Measurements from ENCODE around the gene CADPS.

Gene CADPS

GRCh38 chr3:62372621-62373041, 502.6 kb downstream of the CADPS start:
- DNase-seq (ENCODE audit: low spot score), result no peak

- DNase-seq (ENCODE audit: low spot score), result no peak
These were observed 503.3 kb downstream of the CADPS start for GRCh38 chr3:62371720-62372591.

- DNase-seq (ENCODE audit: low spot score), result no peak
These were observed 504.1 kb downstream of the CADPS start for GRCh38 chr3:62370858-62371719.

DNA sequence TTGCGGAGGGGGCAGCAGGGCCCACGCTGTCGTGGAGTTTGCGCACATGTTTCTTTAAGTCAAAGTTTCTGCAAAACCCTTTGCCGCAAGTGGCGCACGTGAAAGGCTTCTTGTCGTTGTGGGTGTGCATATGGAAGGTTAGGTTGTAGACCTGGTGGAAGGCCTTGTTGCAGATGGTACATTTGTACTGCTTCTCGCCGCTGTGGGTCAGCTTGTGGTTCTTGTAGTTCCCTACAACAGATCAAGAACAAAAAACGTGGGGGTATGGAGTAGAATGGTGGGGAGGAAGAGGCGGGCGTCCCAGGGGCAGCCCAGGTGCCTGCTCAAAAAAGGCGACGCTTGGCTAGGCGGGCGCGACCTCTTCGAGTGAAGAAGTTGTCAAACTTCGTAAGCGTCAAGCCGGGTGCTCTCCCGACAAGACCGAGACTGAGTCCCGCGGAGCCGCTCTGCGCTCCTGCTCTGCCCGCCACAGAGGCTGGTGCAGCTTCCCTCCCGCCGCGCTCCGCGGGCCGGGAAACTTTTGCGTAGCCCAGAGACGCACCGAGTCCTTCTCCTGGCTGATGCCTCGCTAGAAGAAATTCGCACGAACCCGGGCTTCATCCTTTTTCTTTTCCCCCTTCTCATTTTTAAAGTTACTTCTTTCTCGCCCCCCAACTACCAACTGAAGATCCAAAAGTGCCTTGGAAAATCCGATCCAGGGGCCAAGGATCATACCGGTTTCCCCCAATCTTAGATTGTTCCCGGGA, 504.9 kb downstream of the CADPS start:
- no peak for DNase-seq (ENCODE audit: low spot score)

DNA sequence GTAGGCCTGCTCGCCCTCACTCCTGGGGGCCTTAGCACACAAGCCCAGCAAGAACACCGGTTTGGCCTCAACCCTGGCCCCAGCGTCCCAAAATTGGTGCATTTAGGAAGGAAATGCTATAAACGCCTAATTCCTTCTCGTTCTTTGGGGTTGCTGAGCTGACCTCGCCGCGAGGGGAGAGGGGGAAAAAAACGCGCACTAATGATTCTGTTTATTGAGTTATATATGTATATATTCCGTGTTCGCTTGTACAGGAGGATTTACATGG, 505.8 kb downstream of the CADPS start:
- DNase-seq (ENCODE audit: low spot score), result no peak

DNA sequence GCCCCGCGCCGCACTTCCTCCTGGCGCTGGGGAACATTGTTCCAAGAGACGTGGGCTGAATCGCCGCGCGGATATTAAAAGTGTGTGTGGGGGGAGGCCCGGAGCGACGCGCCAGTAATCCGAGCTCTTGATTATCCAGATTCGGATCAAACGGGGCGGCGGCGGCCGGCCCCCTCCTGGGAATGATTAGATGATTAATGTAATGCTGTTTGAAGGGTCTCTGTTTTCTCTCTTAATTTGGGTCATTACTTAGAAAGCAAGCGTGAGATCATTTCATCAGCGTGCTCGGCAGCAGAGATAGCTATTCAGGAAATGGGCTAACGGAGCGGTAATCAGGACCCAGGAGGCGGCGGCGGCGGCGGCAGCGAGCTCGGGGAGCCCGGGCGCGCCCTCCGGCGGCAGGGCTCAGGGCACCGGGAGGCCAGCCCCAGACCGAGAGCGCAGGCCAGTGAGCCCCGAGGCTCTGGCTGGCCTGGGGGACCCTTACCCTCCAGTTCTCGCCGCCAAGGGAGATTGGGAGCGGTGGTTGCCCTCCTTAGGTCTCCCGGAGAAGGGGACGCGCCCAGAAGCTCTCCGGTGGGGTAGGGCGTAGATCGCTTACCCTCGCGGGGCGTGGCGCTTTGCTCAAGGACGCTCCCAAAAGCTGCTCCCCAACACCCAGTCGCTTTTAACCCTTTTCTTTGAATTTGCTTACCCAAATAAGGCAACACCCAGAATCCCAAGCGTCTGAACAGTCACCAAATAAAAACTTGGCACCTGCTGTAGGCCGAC, 506.3 kb downstream of the CADPS start:
- no peak for DNase-seq (ENCODE audit: low spot score)

- no peak for DNase-seq (ENCODE audit: low spot score)
These were observed 506.9 kb downstream of the CADPS start for GRCh38 chr3:62368290-62368704.

DNA sequence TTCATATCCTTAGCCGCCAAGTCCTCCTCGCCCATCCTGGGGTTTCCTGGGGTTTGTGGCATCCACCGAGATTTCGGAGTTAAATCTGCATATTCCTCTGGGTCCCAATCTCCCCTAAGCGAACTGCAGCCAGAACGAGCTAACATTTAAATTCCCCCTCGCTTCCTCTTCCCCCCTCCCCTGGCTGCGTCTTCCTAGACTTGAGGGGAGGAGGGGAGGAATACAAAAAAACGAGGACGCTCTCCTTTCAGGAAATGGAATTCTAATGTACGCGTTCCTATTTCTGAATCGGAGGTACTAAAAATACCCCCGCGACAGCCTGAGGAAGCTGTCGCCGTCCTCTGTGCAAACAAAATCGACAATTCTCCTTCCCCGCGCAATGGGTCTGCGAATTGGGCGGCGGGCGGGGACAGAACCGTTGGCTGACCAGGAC, 507.4 kb downstream of the CADPS start:
- DNase-seq (ENCODE audit: low spot score), result no peak

- no peak for DNase-seq (ENCODE audit: low spot score)
These were observed 509.1 kb downstream of the CADPS start for GRCh38 chr3:62366126-62366484.

- no peak for DNase-seq (ENCODE audit: low spot score)
These were observed 509.7 kb downstream of the CADPS start for GRCh38 chr3:62365391-62366125.

- DNase-seq (ENCODE audit: low spot score), result no peak
These were observed 511.0 kb downstream of the CADPS start for GRCh38 chr3:62364191-62364590.

- no peak for DNase-seq (ENCODE audit: low spot score)
These were observed 511.9 kb downstream of the CADPS start for GRCh38 chr3:62363275-62363674.

GRCh38 chr3:62361824-62362223, 513.4 kb downstream of the CADPS start:
- no peak for DNase-seq (ENCODE audit: low spot score)

DNA sequence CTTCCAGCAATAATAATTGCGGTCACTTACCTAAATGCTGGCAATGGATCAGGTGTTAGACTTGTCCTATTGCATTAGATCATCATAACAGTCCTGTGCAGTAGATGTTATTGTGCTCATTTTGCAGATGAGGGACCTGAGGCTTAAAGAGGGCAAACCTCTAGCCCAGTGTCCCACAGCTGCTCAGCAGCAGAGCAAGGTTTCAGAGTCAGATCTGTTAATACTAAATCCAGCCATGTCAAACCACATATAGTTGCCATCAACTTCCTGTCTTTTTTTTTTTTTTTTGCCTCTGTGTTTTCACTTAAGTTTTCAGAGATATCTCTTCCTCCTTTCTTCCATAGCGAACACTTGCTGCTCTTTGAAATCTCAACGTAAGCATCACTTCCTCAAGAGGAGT, 514.0 kb downstream of the CADPS start:
- no peak for DNase-seq (ENCODE audit: low spot score)

GRCh38 chr3:62359531-62359930, 515.7 kb downstream of the CADPS start:
- DNase-seq (ENCODE audit: low spot score), result no peak

DNA sequence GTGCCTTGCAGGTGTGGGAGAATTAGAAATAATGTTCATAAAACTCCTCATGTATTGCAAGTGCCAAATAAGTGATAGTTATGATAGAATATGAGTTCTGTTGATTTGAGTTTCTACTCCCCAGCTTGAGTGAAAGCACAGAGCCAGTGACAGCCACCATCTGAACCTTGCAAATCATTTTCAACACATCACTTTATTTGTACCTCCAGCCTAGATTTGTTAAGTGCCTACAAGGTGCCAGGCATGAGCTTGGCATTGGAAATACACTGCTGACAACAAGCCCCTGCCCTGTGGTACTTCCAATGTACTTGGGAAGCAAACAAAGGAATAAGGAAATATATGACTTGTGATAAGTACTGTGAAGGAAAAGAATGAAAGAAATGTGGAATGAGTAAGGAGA, 518.9 kb downstream of the CADPS start:
- DNase-seq (ENCODE audit: low spot score), result no peak

DNA sequence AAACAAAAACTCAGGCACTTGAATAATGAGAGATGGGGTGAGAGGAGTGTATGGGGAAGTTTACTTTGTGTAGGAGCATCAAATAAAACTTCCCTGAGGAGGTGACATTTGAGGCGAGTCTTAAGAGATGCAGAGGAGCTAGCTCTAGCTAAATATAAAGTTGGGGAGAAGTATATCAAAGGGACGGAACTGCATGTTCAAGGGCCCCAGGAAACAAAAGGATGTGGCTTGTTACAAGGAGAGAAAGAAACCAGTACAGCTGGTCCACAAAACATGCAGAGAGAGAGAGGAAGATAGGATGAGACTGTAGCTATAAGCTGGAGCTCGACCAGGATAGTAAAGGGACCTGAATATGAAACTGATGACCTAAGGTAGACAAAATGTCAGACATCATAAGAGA, 519.5 kb downstream of the CADPS start:
- no peak for DNase-seq (ENCODE audit: low spot score)

All from COLO829 (cell line).